Activated T-helper 1 cell treated with anti-CD3 and anti-CD28 coated beads, Interleukin-2, amount 50 U/mL, for 16 hours (primary cell): ENCODE results near the gene LRRC4C.
"Not testable (repeated sequence)": the region's sequence is repeated elsewhere in the genome, so short reads cannot be mapped to it uniquely, and the experiment has no call there.

Experiments used
- DNase-seq, 2 donors: peaks; one replicate each; pipeline ENCODE4 v3.0.0-alpha.2; 2020; ENCODE audit warnings: low read depth in 1 of 2, low spot score in 1 of 2

Gene LRRC4C

GRCh38 chr11:40885250-40885954 lies 574.0 kb downstream of the LRRC4C start:
- DNase-seq = no peak

DNA sequence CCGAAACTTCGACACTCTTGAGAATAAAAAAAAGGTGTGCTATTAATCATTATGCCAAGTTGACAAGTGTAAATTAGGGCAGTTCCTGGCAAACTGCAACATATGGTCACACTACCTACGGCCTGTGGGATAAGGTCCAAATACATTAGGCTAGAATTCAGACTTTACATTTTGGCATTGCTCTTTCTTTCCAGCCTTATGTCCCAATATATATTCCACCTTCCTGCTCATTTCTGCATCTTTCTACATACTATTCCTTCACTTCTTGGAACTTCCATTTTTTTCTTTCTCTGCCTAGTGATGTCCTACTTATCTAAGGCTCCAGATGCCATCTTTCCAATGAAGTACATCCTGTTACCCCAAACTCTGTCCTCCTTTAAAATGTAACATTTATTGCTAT lies 577.2 kb downstream of the LRRC4C start:
- DNase-seq = no peak

- DNase-seq = no peak
Observed at GRCh38 chr11:40879911-40880310, 579.5 kb downstream of the LRRC4C start.

DNA sequence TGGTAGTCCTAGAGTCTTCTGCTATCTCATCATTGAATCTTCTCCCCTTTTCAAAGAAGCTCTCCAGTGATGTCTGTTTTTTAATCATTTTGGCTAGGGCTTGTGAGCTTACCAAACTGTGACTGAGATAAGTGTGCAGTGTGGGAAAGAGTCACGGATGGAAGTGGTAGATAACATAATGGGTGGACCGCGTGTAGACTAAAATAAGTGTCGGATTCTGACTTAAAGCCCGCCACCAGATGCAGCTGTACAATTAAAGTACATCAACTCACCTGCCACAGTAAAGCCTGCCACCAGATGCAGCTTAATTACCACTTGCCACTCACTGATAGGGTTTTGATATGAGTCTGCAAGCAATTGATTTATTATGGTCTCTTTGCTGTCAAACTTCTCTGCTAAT lies 581.5 kb downstream of the LRRC4C start:
- DNase-seq = no peak

- DNase-seq = no peak
Observed at GRCh38 chr11:40877256-40877655, 582.2 kb downstream of the LRRC4C start.

DNA sequence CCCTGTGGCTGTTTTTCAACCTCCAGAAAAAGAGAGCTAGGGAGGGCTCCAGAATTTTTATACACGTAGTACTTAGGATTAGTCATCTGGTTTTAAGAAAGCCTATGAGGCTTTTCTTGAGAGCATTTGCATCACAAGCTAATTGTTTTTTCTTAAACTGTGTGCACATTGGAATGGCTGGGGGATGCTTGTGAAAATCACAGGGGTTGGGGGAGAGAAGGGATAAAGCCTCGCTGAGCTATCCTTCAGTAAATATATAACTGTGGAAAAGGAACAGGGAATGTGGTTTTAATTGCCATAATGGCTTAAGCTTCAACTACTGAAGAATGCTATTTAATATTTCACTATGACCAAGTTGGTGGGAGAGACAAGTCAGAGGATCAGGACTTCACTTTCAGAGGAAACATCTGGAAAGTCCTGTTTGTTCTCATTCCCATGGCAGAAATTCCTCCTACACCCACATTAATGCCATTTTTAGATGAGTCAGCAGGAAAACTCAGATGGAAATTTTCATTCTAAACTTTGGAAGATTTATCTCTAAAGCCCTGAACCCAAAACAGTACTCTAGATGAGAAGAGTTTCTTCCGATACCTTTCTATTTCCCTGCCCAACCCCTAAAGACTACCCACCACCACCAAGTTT lies 591.3 kb downstream of the LRRC4C start:
- no peak for DNase-seq

GRCh38 chr11:40857754-40858153 lies 601.7 kb downstream of the LRRC4C start:
- not testable (repeated sequence) for DNase-seq

DNA sequence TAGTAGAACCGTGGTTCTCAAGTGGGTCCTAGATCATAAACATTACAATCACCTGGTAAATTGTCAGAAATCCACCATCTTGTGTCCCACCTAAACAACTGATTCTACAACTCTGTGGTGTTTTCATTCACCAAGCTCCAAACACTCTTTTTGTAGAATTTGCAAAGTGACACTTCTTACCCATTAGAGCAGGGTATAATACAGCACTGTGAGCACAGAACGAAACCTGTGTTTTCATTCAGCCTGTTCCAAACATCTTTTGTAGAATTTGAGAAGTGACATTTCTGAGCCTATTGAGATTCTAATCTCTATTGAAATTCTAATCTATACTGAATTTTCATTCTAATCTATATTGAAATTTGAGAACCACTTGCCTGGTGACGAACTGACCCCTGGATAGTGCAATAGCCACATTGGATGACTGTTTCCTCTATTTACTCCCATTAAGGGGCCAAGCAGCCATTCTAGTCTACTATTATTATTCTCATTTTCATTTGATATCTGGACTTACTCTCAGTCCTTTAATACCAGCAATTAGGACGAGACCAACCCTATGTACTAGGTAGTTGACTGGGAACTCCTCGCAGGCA lies 616.6 kb downstream of the LRRC4C start:
- DNase-seq = no peak

- DNase-seq = no peak
Observed at GRCh38 chr11:40841231-40841630, 618.2 kb downstream of the LRRC4C start.

GRCh38 chr11:40838181-40838683 lies 621.2 kb downstream of the LRRC4C start:
- DNase-seq = no peak

DNA sequence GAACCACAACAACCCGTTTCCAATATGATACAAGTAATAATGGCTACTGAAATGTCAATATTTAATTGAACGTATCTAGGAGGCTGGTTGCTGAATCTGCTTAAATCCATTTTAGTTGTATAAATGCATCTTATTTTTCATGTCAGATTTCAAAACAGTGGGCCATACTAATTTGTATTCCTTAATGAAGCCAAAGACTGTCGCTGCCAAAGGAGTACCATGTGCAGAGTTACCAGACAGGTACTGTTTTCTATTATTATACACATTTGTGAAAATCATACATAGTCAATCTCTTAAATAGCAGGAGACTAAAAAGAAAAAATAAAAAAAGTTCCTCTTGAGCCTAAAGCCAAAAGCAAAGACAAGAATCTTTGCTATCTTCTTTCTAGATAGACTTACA lies 632.3 kb downstream of the LRRC4C start:
- no peak for DNase-seq

DNA sequence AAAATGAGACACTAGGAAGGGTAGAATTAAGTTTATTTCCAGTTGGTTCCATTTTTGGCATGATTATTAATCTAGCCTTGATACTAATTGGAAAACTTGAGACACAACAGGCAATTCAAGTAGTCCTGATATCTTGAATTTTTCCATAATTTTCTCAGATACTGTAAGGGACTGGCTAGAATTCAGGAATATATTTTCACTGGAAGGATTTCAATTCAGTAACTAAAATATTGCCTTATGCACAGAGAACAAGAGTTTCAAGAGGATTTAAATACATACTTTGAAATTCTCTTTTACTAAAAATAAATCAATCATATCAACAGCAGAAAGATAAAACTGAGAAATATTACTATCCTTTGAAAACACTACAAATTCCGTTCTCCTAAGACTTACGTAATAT lies 632.9 kb downstream of the LRRC4C start:
- DNase-seq = no peak

DNA sequence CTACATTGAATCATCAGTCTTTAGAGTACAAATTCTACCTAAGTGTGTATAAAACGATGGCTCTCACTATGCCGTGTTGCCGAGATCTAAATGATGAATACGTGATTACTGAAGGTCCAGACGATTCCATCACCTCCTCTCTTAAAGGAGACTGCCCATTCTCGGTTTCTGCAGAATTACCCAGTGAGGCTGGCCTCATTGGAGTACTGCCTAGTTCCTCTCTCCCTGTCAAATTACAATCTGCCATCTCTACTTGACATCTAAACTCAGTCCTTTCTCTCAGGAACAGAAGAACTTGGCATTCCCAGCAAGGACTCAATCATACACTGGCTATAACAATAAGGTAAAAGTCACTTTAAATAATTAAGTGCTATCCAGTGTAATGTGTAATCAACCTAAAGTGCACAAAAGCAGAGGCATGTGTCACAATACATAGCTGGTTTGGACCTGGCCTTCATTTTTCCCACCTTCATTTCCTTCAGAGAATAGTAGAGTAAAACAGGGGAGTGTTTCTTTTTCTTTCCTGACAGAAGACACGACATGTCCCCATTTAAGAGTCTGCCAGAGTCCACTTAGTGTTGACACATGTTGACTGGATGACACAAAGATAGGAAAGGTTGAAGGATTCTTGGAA lies 634.1 kb downstream of the LRRC4C start:
- no peak for DNase-seq

DNA sequence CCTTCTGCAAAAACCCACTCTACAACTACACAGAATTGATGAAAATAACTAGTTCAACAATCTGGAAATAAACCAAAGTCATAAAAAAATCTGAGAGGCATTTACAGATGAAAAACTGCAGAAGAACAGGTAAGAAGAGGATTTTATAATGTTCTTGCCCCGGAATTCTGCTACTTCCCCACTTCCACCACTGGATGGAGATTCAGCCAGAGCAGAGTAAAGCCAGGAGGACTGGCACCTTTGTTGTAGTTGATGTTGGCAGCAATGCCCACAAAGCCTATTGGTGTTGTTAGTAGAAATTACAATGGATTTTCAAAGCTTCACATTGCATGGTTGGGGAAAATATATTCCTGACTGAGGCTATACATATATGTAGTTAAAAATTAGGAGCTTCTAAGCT lies 640.2 kb downstream of the LRRC4C start:
- DNase-seq = no peak

- no peak for DNase-seq
Observed at GRCh38 chr11:40816976-40817375, 642.5 kb downstream of the LRRC4C start.

GRCh38 chr11:40797981-40798380 lies 661.5 kb downstream of the LRRC4C start:
- no peak for DNase-seq

DNA sequence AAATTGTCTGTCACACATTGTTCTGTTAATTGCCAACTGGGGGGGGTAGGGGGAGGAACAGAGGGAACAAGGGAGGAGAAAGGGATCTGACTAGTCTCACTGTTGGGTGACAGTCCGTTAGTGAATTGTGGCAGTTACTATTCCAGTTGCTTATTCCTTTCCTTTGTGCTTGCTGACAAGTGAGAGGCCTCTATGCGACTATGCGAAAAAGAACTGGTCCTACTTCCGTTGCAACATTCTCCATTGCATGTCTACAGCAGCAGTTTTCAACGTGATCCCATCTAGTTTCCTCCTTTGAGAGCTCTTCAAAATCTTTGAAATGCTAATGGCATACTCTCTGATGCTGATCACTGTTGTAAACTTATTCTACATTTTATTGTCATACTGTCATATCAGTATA lies 672.2 kb downstream of the LRRC4C start:
- no peak for DNase-seq

DNA sequence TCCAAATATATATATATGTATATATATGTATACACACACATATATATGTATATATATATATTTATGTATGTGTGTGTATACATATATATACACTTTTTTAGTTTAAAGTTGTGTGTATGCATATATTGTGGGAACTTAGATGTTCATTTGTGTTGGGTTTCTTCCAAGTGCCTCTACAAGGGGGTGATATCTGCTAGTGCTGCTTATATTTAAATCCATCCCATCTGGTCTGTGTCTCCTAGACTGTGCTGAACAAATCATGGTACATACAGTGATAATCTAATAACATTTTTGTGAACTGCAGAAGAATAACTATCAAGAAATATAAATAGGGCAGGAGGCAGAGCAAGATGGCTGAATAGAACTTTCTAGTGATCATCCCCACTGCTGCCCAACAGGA lies 696.4 kb downstream of the LRRC4C start:
- DNase-seq = no peak

DNA sequence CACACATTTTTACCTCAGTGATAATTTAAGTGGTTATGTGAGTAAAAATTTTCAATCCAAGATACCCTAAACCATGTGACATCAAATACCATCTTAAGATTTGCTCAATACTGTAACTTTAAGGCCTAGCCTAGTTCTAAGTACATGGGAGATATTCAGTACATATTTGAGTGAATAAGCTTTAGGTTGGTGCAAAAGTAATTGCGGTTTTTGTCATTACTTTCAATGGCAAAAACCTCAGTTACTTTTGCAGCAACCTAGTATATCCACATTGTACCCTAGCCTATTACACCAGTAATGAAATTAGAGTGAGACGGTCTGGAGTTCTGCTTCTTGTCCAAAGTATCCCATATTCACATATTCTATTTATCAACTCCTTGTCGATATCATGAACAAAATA lies 700.1 kb downstream of the LRRC4C start:
- DNase-seq = no peak

- DNase-seq = no peak
Observed at GRCh38 chr11:40754297-40754696, 705.2 kb downstream of the LRRC4C start.

GRCh38 chr11:40746282-40746681 lies 713.2 kb downstream of the LRRC4C start:
- DNase-seq = no peak

- DNase-seq = no peak
Observed at GRCh38 chr11:40732132-40732531, 727.3 kb downstream of the LRRC4C start.
